ENCODE measurements around the gene MAP2K3.
A peak's percentile ranks its signal among the peaks of the same experiment; 100 is the strongest.

Gene MAP2K3

GRCh38 chr17:21243516-21244303 is 40.8 kb upstream of the MAP2K3 start:
- Histone ChIP-seq H4K20me1 (peaks cover 0 to 64% (median 15%) of the 10 kb centered on the region in 11 experiments; a peak in 12 of 22 replicates), H3K36me3 (peaks cover 0 to 5% (median 0%) of the 10 kb centered on the region in 11 experiments; a peak in 1 of 22 replicates), H3K9ac (no peak overlapping the region), H3K27ac (no peak overlapping the region), H3K4me1 (peaks cover 21 to 51% (median 40%) of the 10 kb centered on the region in 10 experiments; a peak in 19 of 20 replicates), H3K4me2 (peak overlapping the region in 6 of 11 experiments; percentile 7 to 69 (median 56); a peak in 7 of 22 replicates), H3K4me3 (no peak overlapping the region), H3K9me3 (replicated peaks in 1 of 11) (no peaks in the 10 kb centered on the region), H3K27me3 (no peaks in the 10 kb centered on the region)
- TF ChIP-seq Cebpa-rat (IDR thresholded peaks at IDR 0.05), result no peak

- TF ChIP-seq Cebpa-rat (IDR thresholded peaks at IDR 0.05), result no peak
Observed at GRCh38 chr17:21245639-21246084, 38.8 kb upstream of the MAP2K3 start.

GRCh38 chr17:21246698-21247097 is 37.8 kb upstream of the MAP2K3 start:
- Histone ChIP-seq H3K4me2 (no peak overlapping the region), H3K36me3 (peaks cover 0 to 5% (median 0%) of the 10 kb centered on the region in 11 experiments; a peak in 1 of 22 replicates), H3K4me1 (peaks cover 7 to 57% (median 36%) of the 10 kb centered on the region in 10 experiments; a peak in 19 of 20 replicates), H3K27ac (no peak overlapping the region), H4K20me1 (peaks cover 0 to 72% (median 21%) of the 10 kb centered on the region in 11 experiments; a peak in 13 of 22 replicates), H3K9ac (no peak overlapping the region), H3K4me3 (no peak overlapping the region), H3K9me3 (replicated peaks in 1 of 11) (no peaks in the 10 kb centered on the region), H3K27me3 (peaks cover 0 to 6% (median 3%) of the 10 kb centered on the region in 11 experiments; a peak in 8 of 22 replicates)
- TF ChIP-seq Cebpa-rat (IDR thresholded peaks at IDR 0.05), result no peak

More at GRCh38 chr17:21245639-21246084, 38.8 kb upstream of the MAP2K3 start:
- Histone ChIP-seq H3K4me2 (peak overlapping the region in 6 of 11 experiments; percentile 12 to 36 (median 24); a peak in 9 of 22 replicates), H3K9me3 (replicated peaks in 1 of 11) (no peaks in the 10 kb centered on the region), H3K27me3 (no peaks in the 10 kb centered on the region; a peak in 2 of 22 replicates), H3K36me3 (peaks cover 0 to 5% (median 0%) of the 10 kb centered on the region in 11 experiments; a peak in 1 of 22 replicates), H3K9ac (no peak overlapping the region), H3K27ac (no peak overlapping the region), H3K4me3 (no peak overlapping the region), H3K4me1 (peaks cover 13 to 61% (median 43%) of the 10 kb centered on the region in 10 experiments; a peak in 19 of 20 replicates), H4K20me1 (peaks cover 0 to 72% (median 21%) of the 10 kb centered on the region in 11 experiments; a peak in 13 of 22 replicates)

DNA sequence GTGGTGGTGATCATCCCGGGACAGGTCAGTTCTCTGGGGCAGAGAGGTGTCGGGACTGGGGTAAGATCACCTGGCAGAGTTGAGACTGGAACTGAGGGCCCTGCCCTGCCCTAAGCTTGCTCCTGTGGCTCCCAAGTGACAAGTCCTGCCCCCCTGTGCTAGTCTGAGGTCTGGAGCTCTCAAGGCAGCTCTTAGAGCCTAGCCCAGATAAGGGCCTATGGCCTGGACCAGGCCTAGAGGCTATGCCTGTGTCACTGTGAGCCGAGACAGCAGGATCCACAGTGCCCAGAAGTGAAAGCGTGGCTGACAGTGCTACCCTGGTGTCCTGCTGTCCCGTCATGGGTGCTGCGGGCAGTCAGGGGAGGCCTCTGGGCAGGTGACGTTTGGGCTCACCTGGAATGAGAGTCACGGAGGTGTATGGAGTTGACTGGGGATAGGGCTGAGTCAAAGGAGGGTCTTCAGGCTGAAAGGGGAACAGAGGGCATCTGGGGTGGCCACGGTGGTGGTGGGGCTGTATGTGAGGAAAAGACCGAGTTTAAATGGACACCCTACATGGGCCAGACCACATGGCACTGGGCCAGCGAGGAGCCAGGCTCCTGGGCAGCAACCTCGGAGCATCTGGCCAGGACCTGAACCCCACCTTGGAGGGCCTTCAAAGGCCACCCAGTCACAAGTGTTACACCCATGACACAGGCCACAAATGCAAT is 36.8 kb upstream of the MAP2K3 start:
- no peaks in the 10 kb centered on the region for H3K9me3 ChIP-seq (replicated peaks in 1 of 11)
- peaks cover 5 to 16% (median 13%) of the 10 kb centered on the region in 11 experiments; a peak in 21 of 22 replicates for H3K27me3 ChIP-seq
- H3K4me1 ChIP-seq, result peaks cover 4 to 53% (median 32%) of the 10 kb centered on the region in 10 experiments; a peak in 17 of 20 replicates
- no peak overlapping the region for H3K9ac ChIP-seq
- peaks cover 0 to 69% (median 16%) of the 10 kb centered on the region in 11 experiments; a peak in 11 of 22 replicates for H4K20me1 ChIP-seq
- no peak overlapping the region for H3K4me2 ChIP-seq
- no peak overlapping the region for H3K27ac ChIP-seq
- TF ChIP-seq Cebpa-rat (IDR thresholded peaks at IDR 0.05), result no peak
- peaks cover 0 to 5% (median 0%) of the 10 kb centered on the region in 11 experiments; a peak in 1 of 22 replicates for H3K36me3 ChIP-seq
- H3K4me3 ChIP-seq, result no peak overlapping the region

GRCh38 chr17:21248500-21248899 is 36.0 kb upstream of the MAP2K3 start:
- Histone ChIP-seq H3K36me3 (no peaks in the 10 kb centered on the region; a peak in 1 of 22 replicates), H4K20me1 (peaks cover 0 to 61% (median 16%) of the 10 kb centered on the region in 11 experiments; a peak in 11 of 22 replicates)

DNA sequence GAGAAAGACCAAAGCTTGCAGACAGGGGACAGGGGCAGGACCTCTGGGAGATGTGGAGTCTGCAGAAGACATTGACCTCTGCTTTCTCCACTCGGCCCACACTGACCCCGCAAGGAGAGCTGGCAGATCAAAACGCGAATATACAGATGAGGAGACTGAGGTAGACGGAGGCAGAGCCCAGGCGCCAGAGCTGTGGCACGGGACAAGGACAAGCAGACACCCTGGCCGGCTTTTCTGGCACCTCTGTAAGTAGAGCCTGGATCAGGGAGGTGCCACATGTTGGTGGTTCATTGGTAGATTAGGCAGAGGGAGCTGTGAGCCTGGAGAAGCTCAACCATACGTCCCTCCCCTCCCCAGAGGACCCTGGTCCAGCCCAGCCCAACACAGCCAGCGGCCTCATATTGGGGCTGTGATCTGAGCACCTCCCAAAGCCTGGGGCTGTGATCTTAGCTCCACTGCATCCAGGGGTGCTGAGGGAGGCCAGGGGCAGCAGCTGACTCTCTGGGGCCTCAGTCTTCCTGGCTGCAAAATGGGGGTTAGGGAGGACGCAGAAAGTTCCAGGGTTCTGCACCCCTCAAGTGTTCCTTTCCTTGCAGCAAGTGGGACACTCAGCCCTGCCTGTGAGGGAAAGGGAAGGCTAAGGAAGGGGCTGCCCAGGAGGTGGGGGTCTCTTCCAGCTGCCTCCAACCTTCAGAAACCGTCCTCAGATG is 35.3 kb upstream of the MAP2K3 start:
- Histone ChIP-seq H3K4me1 (peaks cover 11 to 47% (median 33%) of the 10 kb centered on the region in 10 experiments), H3K27me3 (peaks cover 6 to 27% (median 21%) of the 10 kb centered on the region in 11 experiments; a peak in 21 of 22 replicates), H3K27ac (no peak overlapping the region), H3K9me3 (replicated peaks in 1 of 11) (no peaks in the 10 kb centered on the region), H3K4me3 (no peak overlapping the region), H3K36me3 (no peaks in the 10 kb centered on the region; a peak in 1 of 22 replicates), H3K9ac (no peak overlapping the region; a peak in 1 of 22 replicates), H3K4me2 (no peak overlapping the region; a peak in 1 of 22 replicates), H4K20me1 (peaks cover 0 to 55% (median 11%) of the 10 kb centered on the region in 11 experiments; a peak in 11 of 22 replicates)
- no peak for TF ChIP-seq Cebpa-rat (IDR thresholded peaks at IDR 0.05)

More at GRCh38 chr17:21248500-21248899, 36.0 kb upstream of the MAP2K3 start:
- no peaks in the 10 kb centered on the region for H3K9me3 ChIP-seq (replicated peaks in 1 of 11)
- H3K9ac ChIP-seq, result no peak overlapping the region; a peak in 1 of 22 replicates
- no peak overlapping the region for H3K27ac ChIP-seq
- no peak overlapping the region for H3K4me3 ChIP-seq
- peaks cover 5 to 47% (median 27%) of the 10 kb centered on the region in 10 experiments; a peak in 17 of 20 replicates for H3K4me1 ChIP-seq
- TF ChIP-seq Cebpa-rat (IDR thresholded peaks at IDR 0.05), result no peak
- H3K27me3 ChIP-seq, result peaks cover 6 to 21% (median 18%) of the 10 kb centered on the region in 11 experiments; a peak in 21 of 22 replicates
- no peak overlapping the region for H3K4me2 ChIP-seq

GRCh38 chr17:21249920-21250703 is 34.4 kb upstream of the MAP2K3 start:
- Histone ChIP-seq H3K9ac (no peak overlapping the region), H3K4me1 (peaks cover 11 to 40% (median 31%) of the 10 kb centered on the region in 10 experiments), H3K4me3 (no peak overlapping the region), H3K9me3 (replicated peaks in 1 of 11) (no peaks in the 10 kb centered on the region), H3K36me3 (no peaks in the 10 kb centered on the region; a peak in 1 of 22 replicates), H3K27me3 (peaks cover 6 to 33% (median 21%) of the 10 kb centered on the region in 11 experiments; a peak in 21 of 22 replicates), H4K20me1 (peaks cover 0 to 46% (median 11%) of the 10 kb centered on the region in 11 experiments; a peak in 11 of 22 replicates), H3K4me2 (peak overlapping the region in 7 of 11 experiments; percentile 1 to 35 (median 24); a peak in 7 of 22 replicates), H3K27ac (no peak overlapping the region)
- no peak for TF ChIP-seq Cebpa-rat (IDR thresholded peaks at IDR 0.05)
